Measurements from ENCODE around the gene RER1. TPM values are rescaled to one million over a fixed set of nuclear protein-coding genes. Genes with fewer than 3 reads are reported as not detected.

Gene RER1
- total RNA-seq, 1 donor from 2014 or later, result 49.6 TPM

DNA sequence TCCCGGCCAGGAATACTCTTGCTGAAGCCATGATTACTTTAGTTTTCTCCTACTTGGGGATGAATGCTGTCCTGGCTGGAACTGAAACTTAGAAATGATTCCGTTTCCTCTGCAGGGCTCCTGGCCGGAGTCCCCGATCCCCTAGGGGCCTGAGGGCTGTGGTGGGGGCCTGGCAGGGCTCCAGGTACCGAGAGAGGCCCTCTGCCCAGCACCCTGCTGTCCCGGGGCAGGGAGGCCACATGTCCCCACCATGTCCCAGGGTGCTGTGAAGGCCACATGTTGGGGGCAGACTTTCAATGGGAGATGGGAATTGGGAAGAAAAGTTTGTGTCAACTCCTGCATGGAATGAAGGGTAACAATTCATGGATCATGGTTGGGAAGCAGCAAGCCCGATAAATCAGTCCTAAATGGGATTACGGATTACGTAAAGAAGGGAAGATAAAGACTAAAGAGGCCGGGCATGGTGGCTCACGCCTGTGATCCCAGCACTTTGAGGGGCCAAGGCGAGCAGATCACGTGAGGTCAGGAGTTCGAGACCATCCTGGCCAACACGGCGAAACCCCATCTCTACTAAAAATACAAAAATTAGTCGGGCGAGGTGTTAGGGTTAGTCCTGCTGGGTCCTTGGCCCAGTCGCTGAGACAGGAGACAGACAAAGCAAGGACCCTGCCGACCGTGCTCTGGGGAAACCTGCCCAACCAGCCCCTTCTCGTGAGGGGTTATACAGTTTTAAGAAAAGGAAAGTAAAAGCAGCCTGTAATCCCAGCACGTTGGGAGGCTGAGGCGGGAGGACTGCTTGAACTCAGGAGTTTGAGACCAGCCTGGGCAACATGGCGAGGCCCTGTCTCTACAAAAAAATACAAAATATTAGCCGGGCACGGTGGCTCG lies 37.8 kb upstream of the RER1 start:
- no peaks in the 10 kb centered on the region for H3K36me3 ChIP-seq
- DNase-seq (ENCODE audit: extremely low spot score in 2 of 2), result no peak
- no peaks in the 10 kb centered on the region for H3K4me1 ChIP-seq
- no peak overlapping the region for H3K27ac ChIP-seq
- TF ChIP-seq POLR2A (IDR thresholded peaks at IDR 0.05) (no peak), POLR2AphosphoS5 (IDR thresholded peaks at IDR 0.05; ENCODE audit: insufficient read depth in 1 of 2, low read depth in 1 of 2) (no peak)
- TF ChIP-seq, protein P1, sequence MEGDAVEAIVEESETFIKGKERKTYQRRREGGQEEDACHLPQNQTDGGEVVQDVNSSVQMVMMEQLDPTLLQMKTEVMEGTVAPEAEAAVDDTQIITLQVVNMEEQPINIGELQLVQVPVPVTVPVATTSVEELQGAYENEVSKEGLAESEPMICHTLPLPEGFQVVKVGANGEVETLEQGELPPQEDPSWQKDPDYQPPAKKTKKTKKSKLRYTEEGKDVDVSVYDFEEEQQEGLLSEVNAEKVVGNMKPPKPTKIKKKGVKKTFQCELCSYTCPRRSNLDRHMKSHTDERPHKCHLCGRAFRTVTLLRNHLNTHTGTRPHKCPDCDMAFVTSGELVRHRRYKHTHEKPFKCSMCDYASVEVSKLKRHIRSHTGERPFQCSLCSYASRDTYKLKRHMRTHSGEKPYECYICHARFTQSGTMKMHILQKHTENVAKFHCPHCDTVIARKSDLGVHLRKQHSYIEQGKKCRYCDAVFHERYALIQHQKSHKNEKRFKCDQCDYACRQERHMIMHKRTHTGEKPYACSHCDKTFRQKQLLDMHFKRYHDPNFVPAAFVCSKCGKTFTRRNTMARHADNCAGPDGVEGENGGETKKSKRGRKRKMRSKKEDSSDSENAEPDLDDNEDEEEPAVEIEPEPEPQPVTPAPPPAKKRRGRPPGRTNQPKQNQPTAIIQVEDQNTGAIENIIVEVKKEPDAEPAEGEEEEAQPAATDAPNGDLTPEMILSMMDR (IDR thresholded peaks at IDR 0.05), result no peak
- no peaks in the 10 kb centered on the region for H3K27me3 ChIP-seq
- intact Hi-C loops (cut with DNase I), result no loop called here
- no peaks in the 10 kb centered on the region for H3K9me3 ChIP-seq
- H3K4me3 ChIP-seq, result no peak overlapping the region

DNA sequence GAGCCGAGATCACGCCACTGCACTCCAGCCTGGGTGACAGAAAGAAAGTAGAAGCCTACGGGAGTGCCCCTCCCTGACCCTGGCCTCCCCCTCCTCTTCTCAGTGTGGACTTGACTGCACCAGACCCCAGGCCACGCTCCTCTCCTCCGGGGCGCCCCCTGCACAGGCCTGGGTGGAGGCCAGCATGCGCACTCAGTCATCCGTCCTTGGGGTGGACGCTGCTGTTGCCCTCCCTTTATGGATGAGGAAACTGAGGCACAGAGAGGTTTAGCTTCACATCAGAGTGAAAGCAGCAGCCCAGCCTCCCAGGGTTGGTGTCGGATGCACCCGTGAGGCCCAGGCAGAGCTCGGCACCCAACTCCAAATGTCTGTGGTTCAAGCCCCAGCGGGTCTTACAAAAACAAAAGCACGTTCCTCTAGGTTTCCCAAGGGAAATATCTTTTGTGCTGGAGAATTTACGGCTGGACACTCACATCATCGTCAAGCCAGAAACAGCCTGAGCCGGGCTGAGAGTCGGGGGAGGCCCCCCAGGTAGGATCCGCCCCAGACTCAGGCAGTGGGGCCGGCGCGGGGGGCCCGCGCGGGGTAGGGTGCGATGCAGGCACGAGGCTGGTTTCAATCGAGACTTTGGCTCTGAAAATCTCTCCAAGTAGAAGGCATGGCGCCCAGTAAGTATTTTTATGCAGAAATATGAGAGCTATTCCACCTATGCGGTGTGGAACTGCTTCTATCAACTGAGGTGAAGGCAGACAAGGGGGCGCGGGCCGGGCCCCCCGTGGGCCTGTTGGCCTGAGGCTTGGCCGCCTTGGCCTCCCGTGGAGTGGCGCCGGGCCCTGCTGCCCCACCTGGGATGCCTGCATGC lies 36.9 kb upstream of the RER1 start:
- H3K9me3 ChIP-seq, result no peaks in the 10 kb centered on the region
- H3K4me3 ChIP-seq, result no peak overlapping the region
- DNase-seq (ENCODE audit: extremely low spot score in 2 of 2), result no peak
- H3K27ac ChIP-seq, result no peak overlapping the region
- H3K36me3 ChIP-seq, result no peaks in the 10 kb centered on the region
- intact Hi-C loops (cut with DNase I), result no loop called here
- no peaks in the 10 kb centered on the region for H3K4me1 ChIP-seq
- TF ChIP-seq POLR2A (IDR thresholded peaks at IDR 0.05) (no peak), POLR2AphosphoS5 (IDR thresholded peaks at IDR 0.05; ENCODE audit: insufficient read depth in 1 of 2, low read depth in 1 of 2) (no peak)
- TF ChIP-seq, protein P1 (IDR thresholded peaks at IDR 0.05), result no peak
- no peaks in the 10 kb centered on the region for H3K27me3 ChIP-seq

DNA sequence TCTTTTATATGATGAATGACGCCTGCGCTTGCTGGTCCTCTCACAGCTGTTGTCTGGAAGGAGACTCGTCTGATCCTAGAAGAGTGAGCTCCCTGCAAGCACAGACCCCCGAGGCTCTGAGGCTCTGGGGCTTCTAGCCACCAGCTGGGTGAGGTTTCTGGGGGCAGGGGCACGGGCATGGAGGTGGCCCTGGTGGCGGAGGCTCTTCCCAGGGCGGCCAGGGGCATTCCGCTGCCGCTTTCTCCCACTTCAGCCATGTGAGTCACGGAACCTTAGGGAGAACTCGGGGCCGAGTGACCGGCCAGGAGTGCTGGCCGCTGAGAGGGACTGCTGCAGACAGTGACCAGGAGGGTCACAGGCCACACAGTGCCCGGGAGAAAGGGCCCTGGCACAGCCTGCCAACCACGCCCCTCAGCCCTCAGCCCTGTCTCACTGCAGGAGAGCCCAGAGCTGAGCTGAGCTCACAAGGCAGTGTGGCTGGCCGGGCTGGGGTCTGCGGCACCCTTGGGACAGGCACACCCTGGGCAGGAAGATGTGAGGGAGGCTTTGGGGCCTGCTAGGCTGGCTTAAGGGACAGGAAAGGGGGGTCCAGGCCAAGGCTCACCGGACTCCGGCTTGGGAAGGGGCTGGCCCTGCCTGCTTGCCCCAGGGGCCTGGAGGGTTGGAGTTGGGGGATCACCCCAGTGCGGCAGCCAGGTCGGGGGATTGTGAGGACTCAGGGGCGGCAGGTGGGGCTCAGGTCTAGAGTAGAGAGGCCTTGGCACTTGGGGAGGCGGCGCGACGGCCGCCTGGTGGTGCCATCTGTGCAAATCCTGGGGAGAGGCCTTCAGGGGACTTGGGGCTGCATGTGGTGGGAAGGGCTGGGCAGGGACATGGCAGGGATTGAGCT lies 36.0 kb upstream of the RER1 start:
- TF ChIP-seq POLR2A (IDR thresholded peaks at IDR 0.05), result no peak
- intact Hi-C loops (cut with DNase I), result no loop called here
- DNase-seq (ENCODE audit: extremely low spot score in 2 of 2), result no peak
- Histone ChIP-seq H3K36me3 (no peaks in the 10 kb centered on the region), H3K4me3 (no peak overlapping the region), H3K27me3 (no peaks in the 10 kb centered on the region), H3K9me3 (no peaks in the 10 kb centered on the region), H3K27ac (no peak overlapping the region), H3K4me1 (no peaks in the 10 kb centered on the region)

DNA sequence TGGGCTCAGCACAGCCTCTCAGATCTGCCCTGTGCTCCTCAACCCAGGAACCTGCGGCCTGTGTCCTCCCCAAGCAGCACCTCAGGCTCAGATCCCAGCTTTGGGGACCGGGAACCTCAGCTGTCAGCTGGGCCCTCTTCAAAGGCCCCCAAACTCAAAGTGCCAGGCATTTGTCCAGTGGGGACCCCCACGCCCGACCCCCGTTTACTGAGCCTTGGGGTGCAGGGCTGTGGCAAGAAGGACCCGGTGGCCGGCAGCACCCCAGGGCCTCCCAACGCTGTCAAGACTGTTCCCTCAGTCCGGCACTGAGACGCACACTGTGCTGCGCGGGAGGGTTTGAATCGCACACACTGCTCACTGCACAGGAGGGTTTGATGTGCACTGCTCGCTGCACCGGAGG lies 35.2 kb upstream of the RER1 start:
- no peak overlapping the region for H3K27ac ChIP-seq
- TF ChIP-seq, protein P1 (IDR thresholded peaks at IDR 0.05), result no peak
- TF ChIP-seq POLR2A (IDR thresholded peaks at IDR 0.05) (no peak), POLR2AphosphoS5 (IDR thresholded peaks at IDR 0.05; ENCODE audit: insufficient read depth in 1 of 2, low read depth in 1 of 2) (no peak)
- no peaks in the 10 kb centered on the region for H3K9me3 ChIP-seq
- intact Hi-C loops (cut with DNase I), result no loop called here
- no peak for DNase-seq (ENCODE audit: extremely low spot score in 2 of 2)
- no peak overlapping the region for H3K4me3 ChIP-seq
- no peaks in the 10 kb centered on the region for H3K27me3 ChIP-seq
- H3K36me3 ChIP-seq, result no peaks in the 10 kb centered on the region
- H3K4me1 ChIP-seq, result no peaks in the 10 kb centered on the region

All from vagina (tissue), 2 donors.